Astrocyte of the hippocampus (primary cell): ENCODE data around the gene CLEC11A.

Source experiments
- DNase-seq: peaks from one replicate; pipeline ENCODE4 v3.0.0; 2011; ENCODE audit warnings: low read depth, low spot score

Gene CLEC11A

GRCh38 chr19:50703915-50704796 is 19.0 kb upstream of the CLEC11A start:
- no peak for DNase-seq

GRCh38 chr19:50705422-50706019 is 17.6 kb upstream of the CLEC11A start:
- peak; percentile 63 for DNase-seq

- DNase-seq, result no peak
Measured at GRCh38 chr19:50706387-50706786, 16.8 kb upstream of the CLEC11A start.

- no peak for DNase-seq
Measured at GRCh38 chr19:50708179-50708879, 14.8 kb upstream of the CLEC11A start.

GRCh38 chr19:50710094-50710493 is 13.1 kb upstream of the CLEC11A start:
- DNase-seq, result no peak

- no peak for DNase-seq
Measured at GRCh38 chr19:50710612-50711011, 12.6 kb upstream of the CLEC11A start.

- no peak for DNase-seq
Measured at GRCh38 chr19:50711196-50711595, 12.0 kb upstream of the CLEC11A start.

- no peak for DNase-seq
Measured at GRCh38 chr19:50711805-50712204, 11.4 kb upstream of the CLEC11A start.

GRCh38 chr19:50712833-50713232 is 10.3 kb upstream of the CLEC11A start:
- no peak for DNase-seq

- no peak for DNase-seq
Measured at GRCh38 chr19:50713556-50714236, 9.5 kb upstream of the CLEC11A start.

- DNase-seq, result no peak
Measured at GRCh38 chr19:50716178-50717025, 6.8 kb upstream of the CLEC11A start.

- no peak for DNase-seq
Measured at GRCh38 chr19:50717026-50717723, 6.0 kb upstream of the CLEC11A start.

GRCh38 chr19:50717891-50718254 is 5.3 kb upstream of the CLEC11A start:
- DNase-seq, result no peak

GRCh38 chr19:50718255-50719118 is 4.7 kb upstream of the CLEC11A start:
- DNase-seq, result peak; percentile 9

- DNase-seq, result no peak
Measured at GRCh38 chr19:50719119-50719435, 4.1 kb upstream of the CLEC11A start.

- DNase-seq, result no peak
Measured at GRCh38 chr19:50719566-50719965, 3.6 kb upstream of the CLEC11A start, which contains the start of gene SHANK1. Gene SHANK1, minus strand, starts transcription at chr19:50719802. Its CDS starts 2,883 bp downstream, at chr19:50716919.

GRCh38 chr19:50720181-50720920 is 2.8 kb upstream of the CLEC11A start:
- DNase-seq, result no peak

- DNase-seq, result no peak
Measured at GRCh38 chr19:50720921-50721381, 2.2 kb upstream of the CLEC11A start.
